ENCODE measurements around the gene ZBTB34. TPM values are rescaled to one million over a fixed set of nuclear protein-coding genes. Genes with fewer than 3 reads are reported as not detected.

Gene ZBTB34
- total and polyA plus RNA-seq, 2 of the 4 experiments (the other 2 are of a cell fraction) = 2.7 to 3.1 TPM

DNA sequence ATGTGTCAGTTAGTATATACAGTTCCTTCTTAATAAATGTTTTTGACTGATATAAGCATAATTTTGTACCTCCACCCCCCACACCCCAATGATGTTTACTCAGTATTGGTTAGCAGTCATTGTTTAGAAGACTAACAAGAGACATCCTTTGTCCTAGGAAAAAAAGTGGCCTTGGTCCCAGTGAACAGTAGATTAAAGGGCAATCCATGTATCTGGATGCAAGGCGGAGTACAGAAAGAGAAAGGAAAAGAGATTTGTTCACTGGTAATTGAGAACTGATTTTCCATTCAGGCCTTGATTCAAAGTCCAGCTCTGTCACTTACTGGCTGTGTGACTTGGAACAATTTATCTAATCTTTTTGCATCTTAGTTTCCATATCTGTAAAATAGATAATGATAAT, 58.8 kb downstream of the ZBTB34 start:
- WGBS, 2 experiments (ENCODE audit: extremely low coverage in 2 of 2, insufficient read length in 1 of 2) = no CpG with 5 or more reads among the region's 1 CpG
- dilution Hi-C loops (cut with HindIII; ENCODE audit: low sequenced_read_pairs, unreplicated experiment) = no loop called here
- POLR2A ChIA-PET (ENCODE audit: unreplicated experiment) = no interaction called here

More for the DNA sequence above, 58.8 kb downstream of the ZBTB34 start:
- Histone ChIP-seq H2AFZ (replicated peaks; ENCODE audit: low read length, poor library complexity) (no peak overlapping the region), H3K56ac (ENCODE audit: extremely low read depth, insufficient read depth, low read length) (no peak overlapping the region), H4K8ac (ENCODE audit: low read depth in 2 of 2, low read length in 2 of 2) (no peak overlapping the region), H3K27ac (ENCODE audit: insufficient read depth, low read length) (no peak overlapping the region), H3K18ac (ENCODE audit: low read depth, low read length) (no peak overlapping the region), H3K36me3 (ENCODE audit: control insufficient read depth, insufficient read depth, low read length) (no peaks in the 10 kb centered on the region), H3K4me2 (ENCODE audit: low read depth, low read length) (no peak overlapping the region), H3K9me3 (ENCODE audit: control insufficient read depth, insufficient read depth, low read length) (no peaks in the 10 kb centered on the region), H2AK5ac (ENCODE audit: low read depth, low read length) (no peak overlapping the region), H3K4me1 (ENCODE audit: control insufficient read depth, insufficient read depth, low read length) (peaks cover 18% of the 10 kb centered on the region), H3K79me1 (ENCODE audit: low read depth in 1 of 2, low read length in 2 of 2) (0 out of 4 replicates have a peak, but pooled peaks cover 0 to 5% of the 10 kb centered on the region in 2 experiments), H3K9ac (ENCODE audit: low read depth, low read length) (no peak overlapping the region), H4K91ac (ENCODE audit: insufficient read depth, low read depth, low read length) (no peak overlapping the region), H3K9me1 (ENCODE audit: insufficient read depth, low read length) (peaks cover 15% of the 10 kb centered on the region), H3K27me3 (ENCODE audit: control insufficient read depth, insufficient read depth, low read length) (peaks cover 3% of the 10 kb centered on the region; the same call in 1 of the 2 replicates), H2BK15ac (ENCODE audit: low read depth, low read length) (no peak overlapping the region), H3K14ac (replicated peaks; ENCODE audit: low read depth, low read length) (no peak overlapping the region), H3K4ac (ENCODE audit: low read depth, low read length) (no peak overlapping the region), H4K20me1 (ENCODE audit: insufficient read depth, low read length) (no peaks in the 10 kb centered on the region), H3K4me3 (ENCODE audit: insufficient read depth, low read depth, low read length) (no peak overlapping the region), H2AK9ac (replicated peaks; ENCODE audit: low read depth, low read length, poor library complexity) (no peak overlapping the region), H2BK20ac (ENCODE audit: low read depth, low read length) (no peak overlapping the region), H2BK5ac (ENCODE audit: low read depth, low read length, poor library complexity, severe bottlenecking) (no peak overlapping the region), H3K23ac (ENCODE audit: low read depth, low read length) (no peak overlapping the region), H4K5ac (ENCODE audit: low read depth, low read length) (no peak overlapping the region), H2BK120ac (ENCODE audit: low read depth, low read length) (no peak overlapping the region)
- in situ Hi-C loops (cut with MboI; ENCODE audit: low sequenced_read_pairs) (no loop called here), intact Hi-C loops (cut with micrococcal nuclease) (no loop called here)
- BruUV-seq (replicated peaks) = no TSS peak
- DNase-seq (no peak), ATAC-seq (ENCODE audit: low read depth) (no peak)
- no peak for TF ChIP-seq CEBPB (IDR thresholded peaks at IDR 0.05; ENCODE audit: low read depth, low read length)
- no peak for TF ChIP-seq FOS (IDR thresholded peaks at IDR 0.05; ENCODE audit: low read depth, low read length)
- no peak for TF ChIP-seq MAFK (IDR thresholded peaks at IDR 0.05; ENCODE audit: low read depth, low read length)
- TF ChIP-seq MAZ (IDR thresholded peaks at IDR 0.05; ENCODE audit: borderline replicate concordance, low read depth, low read length) = no peak
- no peak for TF ChIP-seq RCOR1 (IDR thresholded peaks at IDR 0.05; ENCODE audit: insufficient replicate concordance, low read length)
- TF ChIP-seq RAD21 (IDR thresholded peaks at IDR 0.05; ENCODE audit: low read length) = no peak
- TF ChIP-seq, protein P1, sequence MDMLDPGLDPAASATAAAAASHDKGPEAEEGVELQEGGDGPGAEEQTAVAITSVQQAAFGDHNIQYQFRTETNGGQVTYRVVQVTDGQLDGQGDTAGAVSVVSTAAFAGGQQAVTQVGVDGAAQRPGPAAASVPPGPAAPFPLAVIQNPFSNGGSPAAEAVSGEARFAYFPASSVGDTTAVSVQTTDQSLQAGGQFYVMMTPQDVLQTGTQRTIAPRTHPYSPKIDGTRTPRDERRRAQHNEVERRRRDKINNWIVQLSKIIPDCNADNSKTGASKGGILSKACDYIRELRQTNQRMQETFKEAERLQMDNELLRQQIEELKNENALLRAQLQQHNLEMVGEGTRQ (IDR thresholded peaks at IDR 0.05; ENCODE audit: low read depth, low read length) = no peak
- TF ChIP-seq NFE2L2 (IDR thresholded peaks at IDR 0.05; ENCODE audit: low read depth, low read length) = no peak
- TF ChIP-seq RFX5 (IDR thresholded peaks at IDR 0.05; ENCODE audit: low read depth, low read length) = no peak
- TF ChIP-seq BHLHE40 (IDR thresholded peaks at IDR 0.05; ENCODE audit: low read depth, low read length) = no peak
- CTCF ChIA-PET = no interaction called here
